Measurements from ENCODE around the gene TXNDC2.

DNA sequence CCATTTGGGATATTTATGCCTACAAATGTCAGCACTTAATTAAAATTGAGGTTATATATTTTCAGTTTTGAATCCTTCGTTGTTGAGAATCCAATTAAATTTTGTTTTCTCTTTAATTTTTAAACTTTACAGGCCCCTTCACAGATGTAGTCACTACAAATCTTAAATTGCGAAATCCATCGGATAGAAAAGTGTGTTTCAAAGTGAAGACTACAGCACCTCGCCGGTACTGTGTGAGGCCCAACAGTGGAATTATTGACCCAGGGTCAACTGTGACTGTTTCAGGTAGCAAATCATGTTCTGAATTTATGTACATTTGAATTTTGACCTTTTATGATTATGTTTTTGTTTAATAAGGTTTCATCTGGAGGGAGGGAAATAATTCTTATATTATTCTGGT, 45.9 kb downstream of the TXNDC2 start:
- TF ChIP-seq, protein P1, sequence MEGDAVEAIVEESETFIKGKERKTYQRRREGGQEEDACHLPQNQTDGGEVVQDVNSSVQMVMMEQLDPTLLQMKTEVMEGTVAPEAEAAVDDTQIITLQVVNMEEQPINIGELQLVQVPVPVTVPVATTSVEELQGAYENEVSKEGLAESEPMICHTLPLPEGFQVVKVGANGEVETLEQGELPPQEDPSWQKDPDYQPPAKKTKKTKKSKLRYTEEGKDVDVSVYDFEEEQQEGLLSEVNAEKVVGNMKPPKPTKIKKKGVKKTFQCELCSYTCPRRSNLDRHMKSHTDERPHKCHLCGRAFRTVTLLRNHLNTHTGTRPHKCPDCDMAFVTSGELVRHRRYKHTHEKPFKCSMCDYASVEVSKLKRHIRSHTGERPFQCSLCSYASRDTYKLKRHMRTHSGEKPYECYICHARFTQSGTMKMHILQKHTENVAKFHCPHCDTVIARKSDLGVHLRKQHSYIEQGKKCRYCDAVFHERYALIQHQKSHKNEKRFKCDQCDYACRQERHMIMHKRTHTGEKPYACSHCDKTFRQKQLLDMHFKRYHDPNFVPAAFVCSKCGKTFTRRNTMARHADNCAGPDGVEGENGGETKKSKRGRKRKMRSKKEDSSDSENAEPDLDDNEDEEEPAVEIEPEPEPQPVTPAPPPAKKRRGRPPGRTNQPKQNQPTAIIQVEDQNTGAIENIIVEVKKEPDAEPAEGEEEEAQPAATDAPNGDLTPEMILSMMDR (IDR thresholded peaks at IDR 0.05; ENCODE audit: low read depth, low read length): no peak
- no peak for TF ChIP-seq EZH2phosphoT487 (IDR thresholded peaks at IDR 0.05; ENCODE audit: low read depth)
